AG09309 (cell line): ENCODE measurements around the gene PLGRKT.
"Not testable (repeated sequence)": the region's sequence is repeated elsewhere in the genome, so short reads cannot be mapped to it uniquely, and the experiment has no call there.

Experiments used
- DNase-seq: peaks from one replicate; pipeline ENCODE4 v3.0.0-alpha.2; 2010; ENCODE audit warnings: low read depth
- H3K4me3 ChIP-seq: 2 replicates; pipeline ENCODE4 v1.5.1; 2011; ENCODE audit warnings: mild to moderate bottlenecking, low read depth, low read length, moderate library complexity; ENCODE audit not compliant: control insufficient read depth
- CTCF ChIP-seq: IDR thresholded peaks from 2 replicates; pipeline ENCODE4 v1.5.1; 2011; ENCODE audit warnings: mild to moderate bottlenecking, low read depth, low read length, inconsistent platforms; ENCODE audit not compliant: insufficient read depth, control insufficient read depth; ENCODE audit errors: missing control alignments

The PLGRKT gene

GRCh38 chr9:5421163-5421562 is 16.6 kb downstream of the PLGRKT start:
- no peak for DNase-seq
- H3K4me3 ChIP-seq, result no peak overlapping the region
- TF ChIP-seq CTCF, result no peak

GRCh38 chr9:5419987-5420386 is 17.7 kb downstream of the PLGRKT start:
- no peak overlapping the region for H3K4me3 ChIP-seq
- DNase-seq, result no peak
- no peak for TF ChIP-seq CTCF

GRCh38 chr9:5418481-5418880 is 19.2 kb downstream of the PLGRKT start:
- DNase-seq, result no peak
- no peak overlapping the region for H3K4me3 ChIP-seq
- no peak for TF ChIP-seq CTCF

- TF ChIP-seq CTCF, result no peak
- no peak for DNase-seq
- no peak overlapping the region for H3K4me3 ChIP-seq
These were observed 20.8 kb downstream of the PLGRKT start for GRCh38 chr9:5416953-5417352.

- DNase-seq, result no peak
- no peak overlapping the region for H3K4me3 ChIP-seq
- TF ChIP-seq CTCF, result no peak
These were observed 29.1 kb downstream of the PLGRKT start for GRCh38 chr9:5408596-5408995.

- H3K4me3 ChIP-seq, result no peak overlapping the region
- TF ChIP-seq CTCF, result no peak
- no peak for DNase-seq
These were observed 35.5 kb downstream of the PLGRKT start for GRCh38 chr9:5402217-5402616.

- not testable (repeated sequence) for DNase-seq, H3K4me3 ChIP-seq
These were observed 40.2 kb downstream of the PLGRKT start for GRCh38 chr9:5397547-5397946.
